B cell (primary cell): Measurements from ENCODE around the gene CUL5. TPM values are rescaled to one million over a fixed set of nuclear protein-coding genes. Genes with fewer than 3 reads are reported as not detected.

ENCODE experiments used
- ATAC-seq: fragments of 200-7000 bp; cut with Tn5 transposase; one replicate; pipeline ENCODE4 v1.10.0; 2021; ENCODE audit warnings: low read depth, mild to moderate bottlenecking, moderate number of reproducible peaks, moderate library complexity
- CTCF ChIA-PET: fragments of 350-600 bp; sonication (Branson Sonifier 250); formaldehyde crosslinking; loops from one replicate; lab custom pipeline; 2021; ENCODE audit warnings: antibody characterized with exemption, inconsistent platforms; lab: Charles Lee
- POLR2A ChIA-PET: fragments of 350-600 bp; sonication (Branson Sonifier 250); formaldehyde crosslinking; loops from one replicate; lab custom pipeline; 2021; ENCODE audit warnings: antibody characterized with exemption; lab: Charles Lee
- DNase-seq: peaks from one replicate; pipeline ENCODE4 v3.0.0; 2013
- H2AFZ ChIP-seq: 2 replicates; pipeline ENCODE4 v1.6.1; 2012; ENCODE audit warnings: mild to moderate bottlenecking, low read depth, low read length; ENCODE audit not compliant: insufficient read depth, poor library complexity, severe bottlenecking
- H3K27ac ChIP-seq, 2 donors: 1 replicate in 1 of 2; 2 replicates in 1 of 2; pipeline ENCODE4 v1.5.1; 2012 to 2013; ENCODE audit warnings: low read length in 2 of 2, mild to moderate bottlenecking in 2 of 2, moderate library complexity in 1 of 2
- H3K27me3 ChIP-seq, 4 experiments: fragments of 200-600 bp in 1 of 4; sonication (generic) in 1 of 4; replicated peaks in 1 of 4; 1 replicate in 2 of 4; 2 replicates in 2 of 4; pipeline versions ENCODE4 v1.6.1 to v1.7.0; 2013 to 2016; ENCODE audit warnings: low read length in 3 of 4, mild to moderate bottlenecking in 2 of 4, mixed read lengths in 1 of 4, moderate library complexity in 1 of 4; ENCODE audit not compliant: insufficient read depth in 4 of 4, control insufficient read depth in 3 of 4; ENCODE audit errors: control extremely low read depth in 1 of 4
- H3K36me3 ChIP-seq, 2 experiments: replicated peaks in 1 of 2; 1 replicate in 1 of 2; 2 replicates in 1 of 2; pipeline versions ENCODE4 v1.6.1 to v1.7.1; 2013; ENCODE audit warnings: low read length in 1 of 2; ENCODE audit not compliant: insufficient read depth in 2 of 2, control insufficient read depth in 1 of 2; ENCODE audit errors: control extremely low read depth in 1 of 2, extremely low read depth in 1 of 2
- H3K4me1 ChIP-seq, 2 donors: fragments of 200-600 bp in 1 of 2; sonication (generic) in 1 of 2; 1 replicate in 1 of 2; 2 replicates in 1 of 2; pipeline versions ENCODE4 v1.5.1 to v1.6.1; 2013 to 2017; ENCODE audit warnings: low read length in 2 of 2; ENCODE audit not compliant: control insufficient read depth in 2 of 2, insufficient read depth in 2 of 2
- H3K4me2 ChIP-seq: replicated peaks from 2 replicates; pipeline ENCODE3; 2012; ENCODE audit warnings: mild to moderate bottlenecking, low read depth, low read length; ENCODE audit not compliant: poor library complexity, severe bottlenecking
- H3K4me3 ChIP-seq, 5 experiments: fragments of 200-600 bp in 1 of 5; sonication (generic) in 1 of 5; 1 replicate in 3 of 5; 2 replicates in 2 of 5; pipeline versions ENCODE4 v1.5.1 to v1.7.0; 2011 to 2016; ENCODE audit warnings: low read length in 4 of 5, mild to moderate bottlenecking in 4 of 5, low read depth in 2 of 5, control low read depth in 1 of 5, moderate library complexity in 1 of 5; ENCODE audit not compliant: insufficient read depth in 1 of 5; ENCODE audit errors: control extremely low read depth in 1 of 5, extremely low read depth in 1 of 5
- H3K79me2 ChIP-seq: fragments of 200-600 bp; sonication (generic); one replicate; pipeline ENCODE4 v1.6.0; 2016; ENCODE audit warnings: low read length; ENCODE audit not compliant: control insufficient read depth, insufficient read depth
- H3K9ac ChIP-seq: fragments of 200-600 bp; sonication (generic); 2 replicates; pipeline ENCODE4 v1.6.1; 2017; ENCODE audit warnings: mild to moderate bottlenecking, low read length, moderate library complexity
- H3K9me3 ChIP-seq, 3 donors: one replicate each; pipeline versions ENCODE4 v1.6.1 to v1.7.1; 2013; ENCODE audit warnings: low read length in 2 of 3; ENCODE audit not compliant: control insufficient read depth in 2 of 3, insufficient read depth in 1 of 3; ENCODE audit errors: control extremely low read depth in 1 of 3
- H4K20me1 ChIP-seq: 2 replicates; pipeline ENCODE4 v1.6.0; 2012; ENCODE audit warnings: mild to moderate bottlenecking, low read length; ENCODE audit not compliant: insufficient read depth, control insufficient read depth, poor library complexity, severe bottlenecking
- H3K27ac Mint-ChIP-seq: one replicate; pipeline ENCODE4 v1.8.0; 2021; ENCODE audit warnings: mixed read lengths
- H3K27me3 Mint-ChIP-seq: one replicate; pipeline ENCODE4 v1.8.0; 2021; ENCODE audit warnings: mixed read lengths
- H3K4me1 Mint-ChIP-seq: one replicate; pipeline ENCODE4 v1.8.0; 2021; ENCODE audit warnings: mixed read lengths
- H3K4me3 Mint-ChIP-seq: one replicate; pipeline ENCODE4 v1.8.0; 2021; ENCODE audit warnings: mixed read lengths
- H3K9me3 Mint-ChIP-seq: one replicate; pipeline ENCODE4 v1.8.0; 2022; ENCODE audit warnings: mixed read lengths; ENCODE audit not compliant: insufficient read depth
- CTCF ChIP-seq: fragments of 200-600 bp; IDR thresholded peaks from one replicate; pipeline ENCODE4 v1.8.0; 2022; ENCODE audit warnings: antibody characterized with exemption, mild to moderate bottlenecking
- EZH2 ChIP-seq: IDR thresholded peaks from 2 replicates; pipeline ENCODE4 v1.6.1; 2012; ENCODE audit warnings: borderline replicate concordance, low read depth, mild to moderate bottlenecking, moderate library complexity, low read length; ENCODE audit not compliant: insufficient read depth, poor library complexity, severe bottlenecking
- WGBS: methylation state at CpG from one replicate; pipeline ENCODE4 v1.1.5; 2013; ENCODE audit warnings: missing lambda C conversion rate; ENCODE audit not compliant: insufficient coverage; 5-methylcytosine and 5-hydroxymethylcytosine counted together
- intact Hi-C: fragments of 100-400 bp; cut with micrococcal nuclease; formaldehyde crosslinking; loops from one replicate; pipeline ENCODE4 v1.10.0; 2022
- polyA plus RNA-seq: library from polyadenylated mRNA; depleted of rRNA; stranded (reverse); fragments of >200 nt; gene quantifications from 2 replicates; pipeline ENCODE4 v1.2.3, GENCODE V29; 2012
- total RNA-seq, 2 donors: library from RNA; stranded (reverse); fragments of 120-200 nt in 1 of 2; gene quantifications; 1 replicate in 1 of 2; 2 replicates in 1 of 2; pipeline versions ENCODE4 v1.2.3 to v1.2.4, GENCODE V29; 2013 to 2022

The CUL5 gene
- total and polyA plus RNA-seq, 2 donors (not counting 1 experiment from before 2014, with no cell fraction given): 29.4 to 44.1 TPM

DNA sequence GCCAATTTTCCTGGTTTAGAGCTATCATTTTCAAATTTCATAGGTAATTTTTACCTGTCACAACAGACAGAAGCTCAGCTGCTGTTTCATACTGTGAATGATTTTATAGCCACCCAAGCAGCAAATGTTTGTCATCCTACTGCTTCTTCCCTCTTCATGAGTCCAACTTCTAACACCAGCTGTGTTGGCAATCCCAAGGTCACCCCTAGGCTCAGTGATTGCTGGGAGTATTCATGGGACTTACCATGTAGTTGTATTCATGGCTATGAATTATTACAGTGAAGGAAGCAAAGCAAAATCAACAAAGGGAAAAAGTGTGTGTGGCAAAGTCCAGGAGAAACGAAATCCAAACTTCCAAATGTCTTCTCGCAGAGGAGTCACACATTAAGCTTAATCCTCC lies 28.5 kb downstream of the CUL5 start:
- Histone ChIP-seq H3K9me3 (no peaks in the 10 kb centered on the region), H3K79me2 (peaks cover 38% of the 10 kb centered on the region), H3K4me1 (no peaks in the 10 kb centered on the region), H3K36me3 (peaks cover 7 to 55% of the 10 kb centered on the region in 2 experiments), H3K9ac (no peak overlapping the region), H2AFZ (no peak overlapping the region), H3K27ac (no peak overlapping the region), H3K27me3 (no peaks in the 10 kb centered on the region), H4K20me1 (peaks cover 11% of the 10 kb centered on the region), H3K4me3 (no peak overlapping the region), H3K4me2 (no peak overlapping the region)
- Mint-ChIP-seq H3K4me3 (no peak overlapping the region), H3K27me3 (no peaks in the 10 kb centered on the region), H3K4me1 (no peaks in the 10 kb centered on the region), H3K27ac (no peak overlapping the region), H3K9me3 (no peaks in the 10 kb centered on the region)
- intact Hi-C loops: no loop called here
- ChIA-PET CTCF (no interaction called here), POLR2A (no interaction called here)
- ATAC-seq: no peak
- DNase-seq: no peak
- TF ChIP-seq EZH2 (no peak), CTCF (no peak)
- WGBS: 100% methylated on average over 2 of the region's 2 CpGs

- TF ChIP-seq EZH2 (no peak), CTCF (no peak)
- no CpG with 5 or more reads among the region's 6 CpGs for WGBS
These were observed 28.9 kb downstream of the CUL5 start for GRCh38 chr11:108037636-108038035.

More at GRCh38 chr11:108037636-108038035, 28.9 kb downstream of the CUL5 start:
- CTCF ChIA-PET: no interaction called here
- Histone ChIP-seq H3K27me3 (no peaks in the 10 kb centered on the region), H3K27ac (no peak overlapping the region), H3K79me2 (peaks cover 35% of the 10 kb centered on the region), H3K4me1 (no peaks in the 10 kb centered on the region), H3K9me3 (no peaks in the 10 kb centered on the region), H2AFZ (no peak overlapping the region), H3K4me3 (no peak overlapping the region), H3K4me2 (no peak overlapping the region), H3K36me3 (peaks cover 7 to 55% of the 10 kb centered on the region in 2 experiments), H4K20me1 (peaks cover 10% of the 10 kb centered on the region), H3K9ac (no peak overlapping the region)
- no peak overlapping the region for H3K4me3 Mint-ChIP-seq
- H3K9me3 Mint-ChIP-seq: no peaks in the 10 kb centered on the region
- ATAC-seq (no peak), DNase-seq (no peak)
- no peaks in the 10 kb centered on the region for H3K27me3 Mint-ChIP-seq
- H3K4me1 Mint-ChIP-seq: no peaks in the 10 kb centered on the region
- intact Hi-C loops: no loop called here
- POLR2A ChIA-PET: no interaction called here
- no peak overlapping the region for H3K27ac Mint-ChIP-seq
